HepG2 (cell line): ENCODE results near the gene ANKS1B. TPM values are rescaled to one million over a fixed set of nuclear protein-coding genes. Genes with fewer than 3 reads are reported as not detected.

Source experiments
- AHDC1 ChIP-seq: sonication (generic); formaldehyde crosslinking; IDR thresholded peaks from 2 replicates; pipeline ENCODE4 v1.5.1; 2020; ENCODE audit warnings: mild to moderate bottlenecking, missing genetic modification reagents, borderline replicate concordance
- ATF6 ChIP-seq: sonication (generic); formaldehyde crosslinking; conservative IDR thresholded peaks from 2 replicates; pipeline ENCODE4 v1.4.0; 2020; ENCODE audit warnings: missing genetic modification reagents
- DZIP1 ChIP-seq: sonication (generic); formaldehyde crosslinking; IDR thresholded peaks from 2 replicates; pipeline ENCODE4 v1.5.0; 2020; ENCODE audit warnings: mild to moderate bottlenecking, missing genetic modification reagents
- TEF ChIP-seq: sonication (generic); formaldehyde crosslinking; IDR thresholded peaks from 2 replicates; pipeline ENCODE4 v1.5.0; 2020; ENCODE audit warnings: missing genetic modification reagents
- ZFP37 ChIP-seq: sonication (generic); formaldehyde crosslinking; IDR thresholded peaks from 2 replicates; pipeline ENCODE4 v1.4.0; 2020; ENCODE audit warnings: missing genetic modification reagents, borderline replicate concordance
- ZNF34 ChIP-seq: sonication (generic); formaldehyde crosslinking; IDR thresholded peaks from 2 replicates; pipeline ENCODE4 v1.4.0; 2020; ENCODE audit warnings: mild to moderate bottlenecking, missing genetic modification reagents, borderline replicate concordance
- ZNF670 ChIP-seq: sonication (generic); formaldehyde crosslinking; IDR thresholded peaks from 2 replicates; pipeline ENCODE4 v1.8.0; 2022; ENCODE audit warnings: mild to moderate bottlenecking, missing genetic modification reagents, borderline replicate concordance
- ZNF709 ChIP-seq: sonication (generic); formaldehyde crosslinking; IDR thresholded peaks from 2 replicates; pipeline ENCODE4 v1.5.0; 2020; ENCODE audit warnings: mild to moderate bottlenecking, missing genetic modification reagents
- polyA plus RNA-seq, 8 experiments: library from polyadenylated mRNA; depleted of rRNA in 3 of 8; stranded (reverse) in 7 of 8; unstranded in 1 of 8; fragments of >200 nt; fragmentation: Illumina TruSeq in 4 of 8; extraction: Trizol in 4 of 8; gene quantifications; 2 replicates each; pipeline versions ENCODE4 v1.2.1 to v1.2.3, GENCODE V29; 2011 to 2016; ENCODE audit warnings: low read depth in 4 of 8, missing spikeins in 1 of 8, mixed read lengths in 1 of 8; ENCODE audit not compliant: insufficient read depth in 1 of 8
- total RNA-seq, 5 experiments: library from RNA; depleted of rRNA; stranded (reverse); fragments of >200 nt; fragmentation: Illumina TruSeq; extraction: Trizol; gene quantifications; 2 replicates each; pipeline ENCODE4 v1.2.3, GENCODE V29; 2016; ENCODE audit warnings: low read depth in 1 of 5

Gene ANKS1B
- total and polyA plus RNA-seq, 2 of the 13 experiments (the other 11 are each of a cell fraction or from before 2014, with no cell fraction given) = 0.15 TPM; not detected in 1

- TF ChIP-seq AHDC1 (CRISPR knock-in tag) = no peak
- no peak for TF ChIP-seq ATF6 (CRISPR knock-in tag)
- TF ChIP-seq ZNF670 (CRISPR knock-in tag) = no peak
- TF ChIP-seq ZFP37 (CRISPR knock-in tag) = no peak
- no peak for TF ChIP-seq ZNF709 (CRISPR knock-in tag)
- no peak for TF ChIP-seq ZNF34 (CRISPR knock-in tag)
- TF ChIP-seq DZIP1 (CRISPR knock-in tag) = no peak
- no peak for TF ChIP-seq TEF
Measured at GRCh38 chr12:99455350-99456035, 529.2 kb downstream of the ANKS1B start (continued).
